ENCODE data around the gene NENF.

- TF ChIP-seq POLR2AphosphoS5 (IDR thresholded peaks at IDR 0.05) (no peak), CTCF (IDR thresholded peaks at IDR 0.05) (no peak)
Observed at GRCh38 chr1:212388985-212389716, 43.6 kb upstream of the NENF start.
